H9 (cell line): ENCODE results near the gene B9D1. TPM values are rescaled to one million over a fixed set of nuclear protein-coding genes. Genes with fewer than 3 reads are reported as not detected.

Experiments
- DNase-seq: peaks from one replicate; pipeline ENCODE4 v3.0.0-alpha.2; 2017
- H2AFZ ChIP-seq: one replicate; pipeline ENCODE4 v1.6.1; 2013; ENCODE audit warnings: mild to moderate bottlenecking, low read length, control low read depth, moderate library complexity
- H2AK5ac ChIP-seq: 2 replicates; pipeline ENCODE4 v1.6.1; 2013; ENCODE audit warnings: low read length, control low read depth, mixed read lengths; ENCODE audit not compliant: insufficient read length
- H2BK120ac ChIP-seq: one replicate; pipeline ENCODE4 v1.6.1; 2013; ENCODE audit warnings: low read depth, mild to moderate bottlenecking, low read length, control low read depth, inconsistent platforms; ENCODE audit not compliant: poor library complexity, severe bottlenecking
- H2BK12ac ChIP-seq: 2 replicates; pipeline ENCODE4 v1.6.1; 2013; ENCODE audit warnings: low read length, control low read depth, mixed read lengths, low read depth; ENCODE audit not compliant: insufficient read length
- H2BK15ac ChIP-seq: 2 replicates; pipeline ENCODE4 v1.6.1; 2013; ENCODE audit warnings: low read depth, low read length, control low read depth
- H2BK20ac ChIP-seq: one replicate; pipeline ENCODE4 v1.6.1; 2013; ENCODE audit warnings: low read depth, mild to moderate bottlenecking, low read length, control low read depth, inconsistent platforms; ENCODE audit not compliant: poor library complexity, severe bottlenecking
- H2BK5ac ChIP-seq: 2 replicates; pipeline ENCODE4 v1.6.1; 2013; ENCODE audit warnings: low read length, control low read depth, mixed read lengths; ENCODE audit not compliant: insufficient read length
- H3K14ac ChIP-seq: 2 replicates; pipeline ENCODE4 v1.6.1; 2013; ENCODE audit warnings: low read length, control low read depth; ENCODE audit not compliant: insufficient read depth
- H3K18ac ChIP-seq: 2 replicates; pipeline ENCODE4 v1.6.1; 2013; ENCODE audit warnings: low read depth, mild to moderate bottlenecking, mixed read lengths, low read length, control low read depth; ENCODE audit not compliant: insufficient read length
- H3K23ac ChIP-seq: 2 replicates; pipeline ENCODE4 v1.6.1; 2013; ENCODE audit warnings: low read length, control low read depth, mixed read lengths, low read depth; ENCODE audit not compliant: insufficient read length
- H3K23me2 ChIP-seq: 2 replicates; pipeline ENCODE4 v1.6.1; 2013; ENCODE audit warnings: low read depth, mild to moderate bottlenecking, mixed read lengths, low read length, control low read depth; ENCODE audit not compliant: insufficient read length, poor library complexity, severe bottlenecking
- H3K27ac ChIP-seq: 2 replicates; pipeline ENCODE4 v1.5.1; 2013; ENCODE audit warnings: low read length, control low read depth, mixed read lengths, low read depth; ENCODE audit not compliant: insufficient read length
- H3K27me3 ChIP-seq: 2 replicates; pipeline ENCODE4 v1.6.1; 2013; ENCODE audit warnings: low read length, control low read depth, inconsistent platforms; ENCODE audit not compliant: insufficient read depth
- H3K4ac ChIP-seq: 2 replicates; pipeline ENCODE4 v1.6.1; 2013; ENCODE audit warnings: low read depth, mild to moderate bottlenecking, control low read depth, inconsistent platforms, low read length, moderate library complexity
- H3K4me1 ChIP-seq: 2 replicates; pipeline ENCODE4 v1.6.1; 2013; ENCODE audit warnings: low read length, control low read depth, inconsistent platforms; ENCODE audit not compliant: insufficient read depth
- H3K4me2 ChIP-seq: 2 replicates; pipeline ENCODE4 v1.6.1; 2013; ENCODE audit warnings: low read length, control low read depth, mixed read lengths; ENCODE audit not compliant: insufficient read length, insufficient read depth
- H3K56ac ChIP-seq: 2 replicates; pipeline ENCODE4 v1.6.1; 2013; ENCODE audit warnings: low read depth, mild to moderate bottlenecking, mixed read lengths, low read length, control low read depth; ENCODE audit not compliant: insufficient read length
- H3K79me1 ChIP-seq: 2 replicates; pipeline ENCODE4 v1.6.1; 2013; ENCODE audit warnings: low read depth, mild to moderate bottlenecking, moderate library complexity, low read length, control low read depth, inconsistent platforms; ENCODE audit not compliant: insufficient read depth, poor library complexity, severe bottlenecking
- H3K79me2 ChIP-seq: 2 replicates; pipeline ENCODE4 v1.6.1; 2013; ENCODE audit warnings: low read length, control low read depth, inconsistent platforms; ENCODE audit not compliant: insufficient read depth
- H3K9ac ChIP-seq: 2 replicates; pipeline ENCODE4 v1.6.1; 2013; ENCODE audit warnings: low read length, control low read depth, mixed read lengths; ENCODE audit not compliant: insufficient read length; ENCODE audit errors: extremely low read depth
- H3K9me3 ChIP-seq: one replicate; pipeline ENCODE4 v1.6.1; 2013; ENCODE audit warnings: low read depth, low read length, inconsistent platforms; ENCODE audit not compliant: control insufficient read depth
- H3T11ph ChIP-seq: one replicate; pipeline ENCODE4 v1.6.1; 2013; ENCODE audit warnings: mild to moderate bottlenecking, low read length, control low read depth, inconsistent platforms
- H4K20me1 ChIP-seq: one replicate; pipeline ENCODE4 v1.6.1; 2013; ENCODE audit not compliant: control insufficient read depth, insufficient read length, insufficient read depth
- H4K5ac ChIP-seq: 2 replicates; pipeline ENCODE4 v1.6.1; 2013; ENCODE audit warnings: low read depth, mild to moderate bottlenecking, mixed read lengths, low read length, control low read depth; ENCODE audit not compliant: insufficient read length
- H4K8ac ChIP-seq: replicated peaks from 2 replicates; pipeline ENCODE4 v1.6.1; 2013; ENCODE audit warnings: low read length, control low read depth, mixed read lengths, low read depth; ENCODE audit not compliant: insufficient read length
- H4K91ac ChIP-seq: 2 replicates; pipeline ENCODE4 v1.6.1; 2013; ENCODE audit warnings: low read depth, mild to moderate bottlenecking, moderate library complexity, mixed read lengths, low read length, control low read depth; ENCODE audit not compliant: insufficient read length
- H3K27ac Mint-ChIP-seq, 3 experiments: 2 replicates in 2 of 3; 3 replicates in 1 of 3; pipeline ENCODE4 v1.8.0; 2020 to 2021; ENCODE audit warnings: mixed read lengths in 3 of 3, mild to moderate bottlenecking in 1 of 3, moderate library complexity in 1 of 3
- H3K27me3 Mint-ChIP-seq: 2 replicates; pipeline ENCODE4 v1.8.0; 2021; ENCODE audit warnings: low read depth, mild to moderate bottlenecking, moderate library complexity, mixed read lengths
- H3K36me3 Mint-ChIP-seq, 3 experiments: 2 replicates in 2 of 3; 3 replicates in 1 of 3; pipeline ENCODE4 v1.8.0; 2020 to 2021; ENCODE audit warnings: low read depth in 3 of 3, mixed read lengths in 3 of 3; ENCODE audit not compliant: insufficient read depth in 1 of 3
- H3K4me1 Mint-ChIP-seq, 2 experiments: 2 replicates each; pipeline ENCODE4 v1.8.0; 2020; ENCODE audit warnings: mixed read lengths in 2 of 2
- H3K4me3 Mint-ChIP-seq, 2 experiments: 2 replicates in 1 of 2; 3 replicates in 1 of 2; pipeline ENCODE4 v1.8.0; 2020 to 2021; ENCODE audit warnings: mild to moderate bottlenecking in 2 of 2, mixed read lengths in 2 of 2, moderate library complexity in 1 of 2
- H3K9me3 Mint-ChIP-seq, 2 experiments: 2 replicates in 1 of 2; 3 replicates in 1 of 2; pipeline ENCODE4 v1.8.0; 2020; ENCODE audit warnings: mild to moderate bottlenecking in 2 of 2, mixed read lengths in 2 of 2, moderate library complexity in 1 of 2
- WGBS: extraction: QIAGEN DNeasy Blood & Tissue Kit; methylation state at CpG from one replicate; pipeline ENCODE4 v1.1.7; 2013; ENCODE audit warnings: missing lambda C conversion rate, low lambda C conversion rate, mixed read lengths; ENCODE audit not compliant: insufficient read length; ENCODE audit errors: extremely low coverage; 5-methylcytosine and 5-hydroxymethylcytosine counted together
- total RNA-seq: library from RNA; stranded (reverse); gene quantifications from 2 replicates; pipeline ENCODE4 v1.2.1, GENCODE V29; 2021
- TF ChIP-seq, protein P1 (sequence below): fragments of 200-600 bp; sonication (generic); conservative IDR thresholded peaks from 3 replicates; pipeline ENCODE4 v1.8.0; 2021; ENCODE audit warnings: antibody characterized with exemption, mild to moderate bottlenecking

B9D1 gene
- total RNA-seq, 1 experiment from 2014 or later, result 30.4 TPM

DNA sequence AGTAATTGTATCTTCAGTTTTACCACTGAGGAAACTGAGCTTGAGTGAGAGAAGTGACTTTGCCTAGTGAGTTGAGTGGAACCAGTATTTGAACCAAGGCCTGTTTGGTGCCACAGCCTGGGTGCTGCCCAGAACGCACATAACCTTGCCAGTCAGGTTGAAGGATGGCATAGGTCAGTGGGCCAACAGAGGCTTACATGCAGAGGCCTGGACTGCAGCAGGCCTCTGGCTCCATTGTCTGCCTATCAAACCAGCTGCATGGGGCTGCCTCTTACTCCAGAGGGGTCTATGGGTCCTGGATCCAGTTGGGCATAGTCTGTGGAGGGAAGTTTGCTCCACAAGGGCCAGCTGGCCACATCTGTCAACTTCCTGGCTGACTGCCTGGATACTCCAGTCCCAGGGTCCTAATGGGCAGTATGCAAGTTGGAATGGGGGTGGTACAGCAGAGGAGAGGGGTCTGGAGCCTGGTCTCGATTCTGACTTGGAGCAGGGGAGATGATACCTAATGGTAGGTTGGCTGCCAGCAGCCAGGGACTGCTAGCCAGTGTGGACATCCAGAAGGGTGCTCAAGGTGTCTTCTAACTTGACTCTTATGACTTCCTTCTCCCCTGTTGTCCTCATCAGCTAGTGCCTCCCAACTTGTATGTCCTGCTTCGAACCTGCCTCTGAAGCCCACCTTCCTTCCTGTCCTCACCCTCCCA lies 37.4 kb upstream of the B9D1 start:
- H3K56ac ChIP-seq, result no peak overlapping the region
- no peaks in the 10 kb centered on the region for H3K27me3 ChIP-seq
- Mint-ChIP-seq H3K27ac (no peak overlapping the region), H3K4me1 (peaks cover 9 to 18% of the 10 kb centered on the region in 2 experiments), H3K9me3 (no peaks in the 10 kb centered on the region; a peak in 1 of 5 replicates), H3K36me3 (peaks cover 0 to 5% (median 0%) of the 10 kb centered on the region in 3 experiments; a peak in 1 of 7 replicates), H3K4me3 (no peak overlapping the region), H3K27me3 (no peaks in the 10 kb centered on the region; the same call in 1 of the 2 replicates)
- no peaks in the 10 kb centered on the region for H4K20me1 ChIP-seq
- H3K9ac ChIP-seq, result no peak overlapping the region
- TF ChIP-seq, protein P1, sequence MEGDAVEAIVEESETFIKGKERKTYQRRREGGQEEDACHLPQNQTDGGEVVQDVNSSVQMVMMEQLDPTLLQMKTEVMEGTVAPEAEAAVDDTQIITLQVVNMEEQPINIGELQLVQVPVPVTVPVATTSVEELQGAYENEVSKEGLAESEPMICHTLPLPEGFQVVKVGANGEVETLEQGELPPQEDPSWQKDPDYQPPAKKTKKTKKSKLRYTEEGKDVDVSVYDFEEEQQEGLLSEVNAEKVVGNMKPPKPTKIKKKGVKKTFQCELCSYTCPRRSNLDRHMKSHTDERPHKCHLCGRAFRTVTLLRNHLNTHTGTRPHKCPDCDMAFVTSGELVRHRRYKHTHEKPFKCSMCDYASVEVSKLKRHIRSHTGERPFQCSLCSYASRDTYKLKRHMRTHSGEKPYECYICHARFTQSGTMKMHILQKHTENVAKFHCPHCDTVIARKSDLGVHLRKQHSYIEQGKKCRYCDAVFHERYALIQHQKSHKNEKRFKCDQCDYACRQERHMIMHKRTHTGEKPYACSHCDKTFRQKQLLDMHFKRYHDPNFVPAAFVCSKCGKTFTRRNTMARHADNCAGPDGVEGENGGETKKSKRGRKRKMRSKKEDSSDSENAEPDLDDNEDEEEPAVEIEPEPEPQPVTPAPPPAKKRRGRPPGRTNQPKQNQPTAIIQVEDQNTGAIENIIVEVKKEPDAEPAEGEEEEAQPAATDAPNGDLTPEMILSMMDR, result no peak
- no peak overlapping the region for H3T11ph ChIP-seq
- H3K79me2 ChIP-seq, result no peaks in the 10 kb centered on the region
- H2BK12ac ChIP-seq, result no peak overlapping the region
- H4K8ac ChIP-seq, result no peak overlapping the region
- no peaks in the 10 kb centered on the region; the same call in 1 of the 2 replicates for H3K4me1 ChIP-seq
- H2AFZ ChIP-seq, result no peak overlapping the region
- no peaks in the 10 kb centered on the region for H3K79me1 ChIP-seq
- no peak overlapping the region for H4K5ac ChIP-seq
- H3K9me3 ChIP-seq, result no peaks in the 10 kb centered on the region
- H3K23ac ChIP-seq, result no peak overlapping the region
- H3K23me2 ChIP-seq, result no peaks in the 10 kb centered on the region
- no peak overlapping the region for H3K14ac ChIP-seq
- H4K91ac ChIP-seq, result no peak overlapping the region
- H2BK15ac ChIP-seq, result no peak overlapping the region
- no peak for DNase-seq
- no peak overlapping the region for H3K27ac ChIP-seq
- H3K4me2 ChIP-seq, result no peak overlapping the region
- no peak overlapping the region for H2BK120ac ChIP-seq
- no peak overlapping the region for H2BK5ac ChIP-seq
- H3K18ac ChIP-seq, result no peak overlapping the region
- no peak overlapping the region for H3K4ac ChIP-seq
- no peak overlapping the region for H2AK5ac ChIP-seq
- WGBS, result no CpG with 5 or more reads among the region's 3 CpGs
- H2BK20ac ChIP-seq, result no peak overlapping the region
